T-helper 2 cell treated with Interferon-gamma antibody and Interleukin-4, amounts not matched to agents 100 ng/mL and 5 ng/mL, for 36 hours (primary cell): Measurements from ENCODE around the gene NT5C. TPM values are rescaled to one million over a fixed set of nuclear protein-coding genes. Genes with fewer than 3 reads are reported as not detected.
"Not testable (repeated sequence)": the region's sequence is repeated elsewhere in the genome, so short reads cannot be mapped to it uniquely, and the experiment has no call there.

Experiments
- intact Hi-C: fragments of 100-400 bp; cut with micrococcal nuclease; formaldehyde crosslinking; loops from one replicate; pipeline ENCODE4 v1.15.1; 2023
- total RNA-seq: library from RNA; stranded (reverse); gene quantifications from 2 replicates; pipeline ENCODE4 v1.2.3, GENCODE V29; 2022

NT5C gene
- total RNA-seq, 1 donor from 2014 or later, result 55.2 TPM

DNA sequence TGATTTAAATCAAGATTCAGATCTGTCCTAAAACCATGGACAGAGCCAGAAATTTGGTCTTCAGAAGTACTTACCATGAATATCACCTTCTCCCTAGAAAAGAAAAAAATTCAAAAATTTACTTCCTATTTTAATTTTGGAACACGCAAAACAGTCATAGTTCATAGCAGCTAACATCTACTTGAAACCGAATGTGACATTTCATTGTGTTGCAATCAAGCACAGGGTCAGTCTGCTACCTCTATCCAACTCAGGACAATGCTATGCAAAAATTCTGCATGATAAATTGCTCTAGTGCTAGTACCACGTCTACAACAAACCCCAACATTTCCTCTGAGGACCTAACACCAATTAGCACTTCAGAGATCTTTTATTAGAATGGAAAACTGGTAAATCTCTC, 15.1 kb upstream of the NT5C start:
- intact Hi-C loops, result no loop called here

DNA sequence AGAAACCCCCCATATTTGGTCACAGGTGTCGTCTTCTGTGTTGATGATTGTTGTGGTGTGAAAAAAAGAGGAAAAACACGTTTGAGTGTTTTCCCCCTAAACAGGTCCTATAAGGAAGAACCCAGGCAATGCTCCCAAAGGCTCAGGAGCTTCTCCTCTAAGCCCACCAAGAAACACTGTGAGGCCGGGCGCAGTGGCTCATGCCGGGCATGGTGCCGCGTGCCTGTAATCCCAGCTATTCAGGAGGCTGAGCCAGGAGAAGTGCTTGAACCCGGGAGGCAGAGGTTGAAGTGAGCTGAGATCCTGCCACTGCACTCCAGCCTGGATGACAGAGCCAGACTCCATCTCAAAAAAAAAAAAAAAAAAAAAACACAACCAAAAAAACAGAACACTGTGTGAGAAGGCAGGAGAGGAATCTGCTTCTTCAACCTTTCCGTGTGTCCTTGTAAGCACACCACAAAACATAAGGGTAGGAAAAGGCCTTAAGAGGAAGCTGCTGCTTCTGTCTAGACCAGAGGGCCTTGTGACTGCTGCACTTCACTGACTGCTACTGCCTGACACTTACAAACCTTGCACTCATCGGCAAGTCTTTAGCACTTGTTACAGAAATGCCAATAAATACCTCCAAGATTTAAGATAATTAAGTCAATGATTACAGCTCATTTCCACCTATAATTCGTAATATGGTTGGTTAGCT, 13.4 kb upstream of the NT5C start:
- intact Hi-C loops, result no loop called here

DNA sequence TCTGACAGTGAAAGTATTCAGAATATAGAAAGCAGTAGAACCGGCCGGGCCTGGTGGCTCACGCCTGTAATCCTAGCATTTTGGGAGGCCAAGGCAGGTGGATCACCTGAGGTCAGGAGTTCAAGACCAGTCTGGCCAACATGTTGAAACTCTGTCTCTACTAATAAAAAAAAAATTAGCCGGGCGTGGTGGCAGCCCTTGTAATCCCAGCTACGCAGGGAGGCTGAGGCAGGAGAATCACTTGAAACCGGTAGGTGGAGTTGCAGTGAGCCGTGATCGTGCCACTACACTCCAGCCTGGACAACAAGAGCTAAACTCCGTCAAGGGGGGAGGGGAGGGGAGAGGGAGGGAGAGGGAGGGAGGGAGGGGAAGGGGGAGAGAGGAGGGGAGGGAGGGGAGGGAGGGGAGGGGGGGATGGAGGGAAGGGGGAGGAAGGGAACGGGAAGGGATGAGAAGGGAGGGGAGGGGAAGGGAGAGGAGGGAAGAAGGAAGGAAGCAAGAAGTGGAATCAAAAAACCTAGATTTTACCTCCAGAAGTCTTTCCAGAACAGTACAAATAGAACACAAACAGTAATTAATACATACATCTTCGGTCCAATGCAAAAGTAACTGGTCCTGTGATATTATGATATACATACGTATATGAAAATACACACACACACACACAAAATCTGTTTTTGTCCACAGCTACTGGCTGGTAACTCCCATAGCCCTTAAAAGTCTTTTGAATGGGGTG, 10.9 kb upstream of the NT5C start:
- intact Hi-C loops, result no loop called here

DNA sequence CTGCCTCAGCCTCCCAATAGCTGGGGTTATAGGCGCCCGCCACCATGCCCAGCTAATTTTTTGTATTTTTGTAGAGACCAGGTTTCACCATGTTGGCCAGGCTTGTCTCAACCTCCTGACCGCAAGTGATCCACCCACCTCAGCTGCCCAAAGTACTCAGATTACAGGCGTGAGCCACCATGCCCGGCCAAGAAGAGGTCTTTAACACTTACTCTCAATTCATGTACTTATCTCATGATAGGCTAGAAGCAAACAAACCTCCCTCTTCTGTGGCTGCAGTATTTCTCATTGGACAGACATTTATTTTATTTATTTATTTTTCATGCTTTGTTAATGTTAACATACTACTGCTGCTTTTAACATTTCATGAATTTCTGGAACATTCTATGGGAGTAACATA, 7.0 kb upstream of the NT5C start:
- intact Hi-C loops, result loop anchor here (10.0 kb wide), 1 partner anchor 74 kb away; no protein-coding TSS in a partner anchor

DNA sequence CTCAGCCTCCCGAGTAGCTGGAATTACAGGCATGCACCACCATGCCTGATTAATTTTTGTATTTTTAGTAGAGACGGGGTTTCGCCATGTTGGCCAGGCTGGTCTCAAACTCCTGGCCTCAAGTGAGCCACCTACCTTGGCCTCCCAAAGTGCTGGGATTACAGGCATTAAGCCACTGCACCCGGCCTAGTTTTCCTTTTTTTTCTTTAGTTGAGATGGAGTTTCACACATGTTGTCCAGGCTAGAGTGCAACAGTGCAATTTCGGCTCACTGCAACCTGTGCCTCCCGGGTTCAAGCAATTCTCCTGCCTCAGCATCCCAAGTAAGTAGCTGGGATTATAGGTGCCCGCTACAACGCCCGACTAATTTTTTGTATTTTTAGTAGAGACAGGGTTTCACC, 6.2 kb upstream of the NT5C start:
- intact Hi-C loops, result loop anchor here (10.0 kb wide), 1 partner anchor 73 kb away; no protein-coding TSS in a partner anchor

DNA sequence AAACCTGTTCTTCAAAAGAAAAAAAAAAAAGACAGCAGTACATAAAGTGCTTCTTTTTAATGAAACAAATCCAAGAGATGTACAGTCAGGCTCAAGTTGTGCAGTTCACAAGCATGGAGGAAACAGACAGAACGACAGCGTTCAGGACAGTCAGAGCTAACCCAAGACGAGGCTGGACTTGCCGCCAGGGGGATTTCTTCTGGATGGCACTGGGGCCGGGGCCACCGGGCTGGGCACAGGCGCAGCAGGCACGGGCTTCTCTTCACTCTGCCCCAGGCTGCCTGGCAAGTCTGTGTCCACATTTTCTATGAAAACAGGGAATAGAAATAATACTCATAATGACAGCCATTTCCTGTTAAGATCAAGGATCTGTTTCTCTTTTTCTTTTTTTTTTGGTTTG, 4.4 kb upstream of the NT5C start:
- intact Hi-C loops, result loop anchor here (10.0 kb wide), 1 partner anchor 71 kb away; no protein-coding TSS in a partner anchor

DNA sequence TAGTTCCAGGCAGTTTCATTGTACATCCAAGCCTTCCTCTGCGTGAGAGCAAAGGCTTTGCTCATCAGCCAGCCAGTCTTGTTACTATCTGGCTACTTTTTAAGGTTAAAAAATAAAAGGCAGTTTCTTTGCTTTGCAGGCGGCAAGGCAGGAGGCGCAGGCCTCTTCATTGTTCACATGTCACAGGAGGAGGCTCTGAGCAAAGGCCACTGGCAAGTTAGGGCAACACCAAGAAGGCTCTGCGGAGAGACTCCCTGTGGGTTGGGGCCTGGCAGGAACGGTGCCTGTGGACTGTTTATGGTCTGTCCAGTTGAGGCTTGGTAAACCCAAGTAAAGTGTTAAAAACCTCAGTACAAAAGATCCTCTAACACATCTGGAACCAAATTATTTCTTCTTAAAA, 3.9 kb upstream of the NT5C start:
- intact Hi-C loops, result loop anchor here (10.0 kb wide), 1 partner anchor 71 kb away; no protein-coding TSS in a partner anchor

DNA sequence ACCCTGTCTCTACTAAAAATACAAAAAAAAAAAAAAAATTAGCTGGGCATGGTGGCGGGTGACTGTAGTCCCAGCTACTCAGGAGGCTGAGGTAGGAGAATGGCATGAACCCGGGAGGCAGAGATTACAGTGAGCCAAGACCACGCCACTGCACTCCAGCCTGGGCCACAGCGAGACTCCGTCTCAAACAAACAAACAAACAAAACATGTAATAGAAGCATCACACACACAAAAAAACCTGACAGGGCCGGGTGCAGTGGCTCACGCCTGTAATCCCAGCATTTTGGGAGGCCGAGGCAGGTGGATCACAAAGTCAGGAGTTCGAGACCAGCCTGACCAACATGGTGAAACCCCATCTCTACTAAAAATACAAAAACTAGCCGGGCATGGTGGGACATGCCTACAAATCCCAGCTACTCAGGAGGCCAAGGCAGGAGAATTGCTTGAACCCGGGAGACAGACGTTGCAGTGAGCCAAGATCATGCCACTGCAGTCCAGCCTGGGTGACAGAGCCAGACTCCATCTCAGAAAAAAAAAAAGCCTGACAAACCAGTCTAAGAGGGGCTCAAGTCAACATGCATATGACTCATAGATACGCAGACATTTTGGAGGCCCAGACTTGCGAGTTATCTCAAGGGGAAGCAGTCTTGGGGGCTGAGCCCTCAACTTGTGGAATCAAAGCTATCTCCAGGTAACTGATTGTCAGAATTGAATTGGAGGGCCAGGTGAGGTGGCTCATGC, 2.2 kb upstream of the NT5C start:
- intact Hi-C loops, result loop anchor here (5.0 to 10.0 kb wide), 2 partner anchors 69 kb away; no protein-coding TSS in a partner anchor

DNA sequence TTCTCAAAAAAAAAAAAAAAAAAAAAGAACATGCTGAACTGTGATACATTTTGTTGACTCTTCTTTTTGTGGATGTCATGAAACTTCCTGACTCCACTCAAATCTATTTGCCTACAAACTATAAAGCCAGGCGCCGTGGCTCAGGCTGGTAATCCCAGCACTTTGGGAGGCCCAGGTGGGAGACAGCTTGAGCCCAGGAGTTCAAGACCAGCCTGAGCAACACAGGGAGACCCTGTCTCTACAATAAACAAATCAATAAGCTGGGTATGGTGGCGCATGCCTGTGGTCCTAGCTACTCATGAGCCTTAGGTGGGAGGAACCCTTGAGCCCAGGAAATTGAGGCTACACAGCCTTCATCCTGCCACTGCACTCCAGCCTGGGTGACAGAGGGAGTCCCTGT, 1.5 kb upstream of the NT5C start:
- intact Hi-C loops, result loop anchor here (5.0 to 10.0 kb wide), 2 partner anchors 68 to 69 kb away; no protein-coding TSS in a partner anchor

DNA sequence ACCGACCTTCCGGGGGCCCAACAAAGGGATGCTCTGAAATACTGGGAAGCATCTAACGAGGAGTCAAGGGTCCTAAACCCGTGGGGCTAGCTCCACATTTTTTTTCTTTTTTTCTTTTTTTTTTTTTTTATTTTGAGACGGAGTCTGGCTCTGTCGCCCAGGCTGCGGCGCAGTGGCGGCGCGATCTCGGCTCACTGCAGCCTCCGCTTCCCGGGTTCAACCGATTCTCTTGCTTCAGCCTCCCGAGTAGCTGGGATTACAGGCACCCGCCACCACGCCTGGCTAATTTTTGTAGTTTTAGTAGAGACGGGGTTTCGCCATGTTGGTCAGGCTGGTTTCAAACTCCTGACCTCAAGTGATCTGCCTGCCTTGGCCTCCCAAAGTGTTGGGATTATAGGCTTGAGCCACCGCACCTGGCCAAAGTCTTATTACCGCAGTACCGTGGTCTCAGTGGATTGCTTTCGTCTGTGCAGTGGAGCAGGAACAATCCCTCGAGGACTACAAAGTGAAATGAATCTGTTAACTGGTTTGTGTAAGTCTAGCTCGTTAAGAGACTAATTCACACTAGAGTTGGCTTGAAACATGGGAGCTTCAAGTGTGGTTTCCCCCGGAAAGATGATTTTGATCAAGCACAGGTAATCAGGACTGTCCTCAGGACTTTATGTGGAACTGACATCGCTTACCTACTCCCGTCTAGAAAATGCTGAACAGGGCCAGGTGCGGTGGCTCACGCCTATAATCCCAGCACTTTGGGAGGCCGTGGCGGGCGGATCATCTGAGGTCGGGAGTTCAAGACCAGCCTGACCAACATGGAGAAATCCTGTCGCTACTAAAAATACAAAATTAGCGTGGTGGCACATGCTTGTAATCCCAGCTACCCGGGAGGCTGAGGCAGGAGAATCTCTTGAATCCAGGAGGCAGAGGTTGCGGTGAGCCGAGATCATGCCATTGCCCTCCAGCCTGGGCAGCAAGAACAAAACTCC, 767 bp upstream of the NT5C start:
- intact Hi-C loops, result loop anchor here (5.0 to 10.0 kb wide), 2 partner anchors 68 to 70 kb away; no protein-coding TSS in a partner anchor

DNA sequence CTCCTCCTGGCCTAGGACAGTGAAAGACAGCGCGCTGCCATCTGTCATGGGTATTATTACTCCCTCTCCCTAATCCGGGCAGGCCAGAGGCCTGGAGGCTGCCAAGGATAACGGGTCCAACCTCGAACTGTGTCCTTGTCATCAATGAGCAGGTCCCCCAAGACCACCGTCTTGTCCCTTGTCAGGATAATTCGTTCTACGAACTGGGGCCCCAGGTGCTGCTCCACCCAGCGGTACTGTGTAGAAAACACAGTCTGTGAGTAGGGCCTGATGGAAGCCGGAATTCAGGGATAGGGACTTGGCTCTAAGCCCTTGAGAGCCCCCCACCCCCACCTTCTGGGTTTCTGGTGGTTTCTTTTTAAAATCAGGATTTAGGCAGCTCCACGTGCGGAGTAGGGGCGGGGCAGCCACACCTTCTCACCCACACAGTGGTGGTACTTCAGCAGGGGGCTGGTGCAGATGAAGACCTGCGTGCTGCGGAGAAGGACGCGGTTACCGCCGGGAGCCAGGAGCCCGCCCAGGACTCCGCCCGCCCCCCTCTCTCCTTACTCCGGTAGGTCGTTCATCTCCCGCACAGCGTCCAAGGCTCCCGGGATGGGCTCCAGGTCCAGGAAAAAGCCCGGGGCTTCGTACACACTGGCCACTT, 787 bp downstream of the NT5C start:
- intact Hi-C loops, result loop anchor here (2.0 to 10.0 kb wide), 4 partner anchors 16 to 72 kb away; partner anchors contain the start of gene JPT1

DNA sequence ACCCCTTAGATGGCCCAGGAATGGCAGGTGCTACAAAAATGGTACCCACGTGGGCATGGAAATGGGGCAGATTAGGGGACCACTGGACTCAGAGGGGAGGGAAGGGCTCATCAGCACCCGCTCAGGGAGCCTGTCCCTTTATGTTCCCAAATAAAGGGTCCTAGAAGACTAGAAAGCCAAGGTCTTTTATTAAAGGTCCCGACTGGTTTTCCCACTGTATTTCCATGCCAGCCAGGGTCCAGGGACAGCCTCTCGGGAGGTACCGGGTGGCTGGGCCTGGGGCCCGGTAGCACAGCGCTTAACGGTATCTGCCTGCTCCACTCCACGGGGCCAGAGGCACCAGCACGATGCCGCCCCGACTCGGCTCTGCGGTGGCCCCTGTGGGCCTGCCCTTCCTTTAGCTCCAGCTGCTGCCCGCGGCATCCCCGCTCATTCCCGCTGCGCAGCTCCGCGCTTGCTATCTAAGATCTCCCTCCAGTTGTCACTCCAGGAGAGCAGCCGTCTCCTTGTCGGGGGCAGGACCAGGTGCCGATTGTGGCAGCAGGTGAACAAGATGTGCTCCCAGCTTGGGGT, 1.4 kb downstream of the NT5C start:
- intact Hi-C loops, result loop anchor here (2.0 to 10.0 kb wide), 4 partner anchors 15 to 72 kb away; partner anchors contain the start of gene JPT1

DNA sequence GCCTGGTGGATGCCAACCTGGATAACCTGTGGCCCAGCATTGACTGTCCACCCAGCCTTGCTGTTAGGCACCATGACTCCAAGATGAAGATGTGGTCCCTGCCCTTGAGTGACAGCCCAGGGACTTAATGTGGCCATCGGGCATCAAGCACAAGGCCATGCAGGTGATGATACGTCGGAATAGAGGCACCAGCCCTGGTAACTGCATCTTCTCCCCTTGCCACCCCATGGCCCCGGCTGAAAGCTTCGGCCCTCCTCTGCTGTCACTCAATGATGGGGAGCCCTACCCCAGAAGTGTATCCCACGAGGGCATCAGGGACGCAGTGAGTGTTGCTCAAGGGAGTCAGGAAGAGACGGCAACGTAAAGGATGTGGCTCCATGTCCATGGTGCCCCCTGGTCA, 2.0 kb downstream of the NT5C start:
- intact Hi-C loops, result no loop called here

DNA sequence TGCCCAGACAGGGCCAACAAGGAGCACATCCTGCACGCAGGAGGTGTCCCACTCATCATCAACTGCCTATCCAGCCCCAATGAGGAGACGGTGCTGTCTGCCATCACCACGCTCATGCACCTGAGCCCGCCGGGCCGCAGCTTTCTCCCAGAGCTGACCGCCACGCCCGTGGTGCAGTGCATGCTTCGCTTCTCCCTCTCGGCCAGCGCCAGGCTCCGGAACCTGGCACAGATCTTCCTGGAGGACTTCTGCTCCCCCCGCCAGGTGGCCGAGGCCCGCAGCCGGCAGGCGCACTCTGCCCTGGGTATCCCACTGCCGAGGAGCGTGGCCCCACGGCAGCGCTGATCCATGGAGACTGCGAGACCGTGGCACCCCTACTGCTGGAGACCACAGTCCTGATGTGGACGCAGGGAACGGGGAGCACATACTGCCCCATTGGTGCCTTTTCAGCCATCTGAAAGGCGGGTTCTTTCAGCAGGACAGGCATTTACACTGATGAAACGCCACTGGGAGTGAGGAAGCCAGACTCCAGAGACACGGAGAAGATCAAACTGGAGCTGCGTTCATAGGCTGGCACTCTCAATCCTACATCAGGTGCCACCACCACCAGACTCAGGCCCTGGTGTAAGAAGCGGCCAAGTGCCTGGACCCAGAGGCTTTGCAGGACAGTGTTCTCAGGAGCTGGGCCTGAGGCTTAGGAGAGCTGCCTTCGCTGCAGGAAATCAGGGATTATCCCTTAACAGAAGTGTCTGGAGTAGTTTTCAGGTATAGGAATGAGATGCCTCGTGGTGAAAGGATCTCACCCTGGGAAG, 2.6 kb downstream of the NT5C start:
- intact Hi-C loops, result no loop called here

DNA sequence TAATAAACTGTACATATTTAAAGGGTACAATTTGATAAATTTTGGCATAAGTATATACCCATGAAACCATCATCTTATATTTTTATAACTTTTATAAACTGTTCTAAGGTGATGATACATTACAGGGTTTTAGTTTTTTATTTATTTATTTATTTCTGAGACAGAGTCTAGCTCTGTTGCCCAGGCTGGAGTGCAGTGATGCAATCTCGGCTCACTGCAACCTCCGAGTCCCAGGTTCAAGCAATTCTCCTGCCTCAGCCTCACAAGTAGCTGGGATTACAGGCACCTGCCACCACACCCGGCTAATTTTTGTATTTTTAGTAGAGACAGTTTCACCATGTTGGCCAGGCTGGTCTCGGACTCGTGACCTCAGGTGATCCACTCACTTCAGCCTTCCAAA, 3.6 kb downstream of the NT5C start:
- intact Hi-C loops, result not testable (repeated sequence)

DNA sequence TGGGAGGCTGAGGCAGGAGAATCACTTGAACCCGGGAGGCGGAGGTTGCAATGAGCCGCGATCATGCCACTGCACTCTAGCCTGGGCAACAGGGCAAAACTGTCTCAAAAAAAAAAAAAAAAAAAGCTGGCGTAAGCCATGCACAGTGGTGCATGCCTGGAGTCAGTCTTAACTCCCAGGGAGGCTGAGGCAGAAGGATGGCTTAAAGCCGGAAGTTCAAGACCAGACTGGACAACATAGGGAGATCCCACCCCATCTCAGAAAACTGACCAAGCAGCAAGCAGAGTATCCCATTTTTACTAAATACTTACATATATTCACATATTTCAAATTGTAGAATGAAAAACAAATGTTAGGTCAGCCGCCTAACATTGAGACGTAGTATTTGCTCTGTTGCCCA, 4.6 kb downstream of the NT5C start:
- intact Hi-C loops, result no loop called here

DNA sequence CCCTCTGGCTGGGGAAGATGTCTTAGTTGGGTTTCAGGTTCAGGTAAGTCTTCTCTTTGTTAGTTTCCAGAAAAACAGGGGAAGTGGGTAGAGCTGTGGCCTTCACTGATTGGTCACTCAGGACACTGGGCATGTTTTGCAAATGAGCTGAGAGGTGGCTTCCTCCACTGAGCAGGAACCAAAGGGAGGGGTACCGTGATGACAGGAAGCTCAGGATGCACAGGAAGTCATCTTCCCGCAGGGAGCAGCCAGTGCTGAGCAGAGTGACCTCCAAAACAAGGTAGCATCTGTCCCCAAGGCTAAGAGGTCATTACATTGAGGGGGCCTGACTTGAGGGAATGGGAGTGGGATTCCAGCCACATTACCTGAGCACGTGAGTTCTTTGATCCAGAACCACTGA, 5.6 kb downstream of the NT5C start:
- intact Hi-C loops, result no loop called here

DNA sequence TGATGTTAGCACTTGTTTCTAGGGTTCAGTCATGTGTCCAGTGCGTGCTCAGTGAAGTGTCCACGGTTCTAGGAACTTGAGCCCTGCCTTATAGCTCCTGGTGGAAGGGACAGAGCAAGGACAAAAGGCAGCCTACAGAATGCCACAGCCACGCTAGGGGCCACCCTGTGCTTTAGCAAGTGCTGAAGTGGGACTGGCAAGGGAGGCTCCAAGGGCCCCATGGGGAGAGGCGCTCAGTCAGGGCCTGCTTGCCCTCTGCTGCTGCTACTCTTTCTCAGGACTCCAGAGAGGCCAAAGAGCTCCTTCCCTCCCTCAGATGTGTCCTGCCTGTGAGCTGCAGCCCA, 6.8 kb downstream of the NT5C start:
- intact Hi-C loops, result no loop called here
